NCI-H82 treated with DMSO at 0.1 percent for 48 hours (cell line): ENCODE data around the gene TLE3.
"Not testable (repeated sequence)": the region's sequence is repeated elsewhere in the genome, so short reads cannot be mapped to it uniquely, and the experiment has no call there.

Source experiments
- DNase-seq: peaks from one replicate; lab custom pipeline; 2025; ENCODE audit not compliant: unreplicated experiment; lab: John Stamatoyannopoulos, UW

The TLE3 gene

DNA sequence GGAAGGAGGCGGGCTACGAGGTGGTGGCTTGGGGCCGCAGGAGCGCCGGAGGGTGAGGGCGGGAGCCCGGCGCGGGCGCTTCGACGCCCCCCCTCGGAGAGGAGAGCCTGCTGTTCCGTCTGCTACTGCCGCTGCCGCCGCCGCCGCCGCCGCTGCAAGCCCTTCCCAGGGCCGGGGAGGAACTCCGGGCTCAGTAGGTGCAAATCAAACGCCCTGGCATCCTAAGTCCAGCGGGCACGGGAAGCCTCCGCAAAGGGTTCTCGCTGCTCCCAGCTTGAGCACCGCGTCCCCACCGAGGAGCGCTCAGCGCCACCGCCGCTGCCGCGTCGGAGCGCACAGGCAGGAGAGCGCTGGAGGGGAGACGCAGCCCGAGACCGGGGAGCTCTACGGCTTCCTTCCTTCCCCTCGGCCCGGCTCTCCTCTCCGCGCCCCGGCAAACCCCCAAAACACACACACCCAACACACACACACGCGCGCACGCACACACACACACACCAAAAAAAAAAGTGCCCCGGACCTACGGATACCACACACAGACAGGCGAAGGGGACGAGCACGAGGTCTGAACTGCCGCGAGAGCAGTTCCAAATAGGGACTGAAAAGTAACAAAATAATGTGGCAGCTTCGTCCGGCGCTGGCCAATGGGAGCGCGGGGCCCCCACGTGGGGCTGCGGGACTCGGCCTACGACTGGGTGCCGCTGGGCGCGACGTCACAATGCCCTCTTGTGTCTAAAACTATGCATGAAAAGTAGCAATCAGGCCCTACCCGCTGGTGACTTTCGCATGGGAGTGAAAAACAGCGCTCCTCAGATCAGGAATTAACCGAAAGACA is at the start of gene TLE3:
TSS of gene TLE3 (minus strand) at position 597 of the 832 bp plus-strand sequence. CDS start 1,119 bp downstream, outside the sequence.
- peak; percentile 95 for DNase-seq

DNA sequence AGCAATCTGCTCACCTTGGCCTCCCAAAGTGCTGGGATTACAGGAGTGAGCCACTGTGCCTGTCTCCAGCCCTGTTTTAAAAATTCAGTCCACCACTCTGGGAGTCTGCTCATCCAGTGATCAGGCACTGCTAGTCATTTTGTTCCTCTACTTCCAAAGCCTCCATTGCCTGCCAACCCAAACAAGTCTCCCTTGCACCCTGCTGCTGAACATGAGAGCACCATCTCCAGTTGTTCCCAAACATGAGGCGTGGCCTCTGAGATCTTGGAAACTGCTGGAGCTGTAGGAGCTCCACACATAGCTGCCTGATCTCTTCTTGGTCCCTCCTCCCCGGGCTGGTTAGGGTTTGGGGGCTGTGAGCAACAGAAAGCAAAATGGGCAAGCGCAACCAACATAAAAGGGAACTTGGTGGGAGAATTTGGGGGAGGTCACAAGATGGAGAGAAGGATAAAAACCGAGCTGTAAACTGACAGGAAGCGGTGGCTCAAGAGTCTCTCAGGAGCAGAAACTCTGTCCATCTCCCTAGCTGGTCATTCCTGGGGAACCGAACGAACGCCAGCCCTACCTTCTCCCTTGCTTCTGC is 49.6 kb upstream of the TLE3 start:
- DNase-seq = no peak

- DNase-seq = no peak
Measured at GRCh38 chr15:70146771-70147170, 49.1 kb upstream of the TLE3 start.

DNA sequence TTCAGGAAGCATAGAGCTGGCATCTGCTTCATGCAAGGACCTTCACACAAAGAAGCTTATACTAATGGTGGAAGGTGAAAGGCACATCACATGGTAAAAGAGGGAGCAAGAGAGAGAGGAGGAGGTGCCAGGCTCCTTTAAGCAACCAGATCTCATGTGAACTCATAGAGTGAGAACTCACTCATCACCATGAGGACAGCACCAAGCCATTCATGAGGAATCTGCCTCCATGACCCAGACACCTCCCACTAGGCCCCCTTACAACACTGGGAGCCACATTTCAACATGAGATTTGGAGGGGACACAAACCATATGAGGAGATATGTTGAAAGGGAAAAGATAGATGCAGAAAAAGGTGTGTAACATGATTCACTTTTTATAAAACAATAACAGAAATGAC is 48.4 kb upstream of the TLE3 start:
- no peak for DNase-seq

DNA sequence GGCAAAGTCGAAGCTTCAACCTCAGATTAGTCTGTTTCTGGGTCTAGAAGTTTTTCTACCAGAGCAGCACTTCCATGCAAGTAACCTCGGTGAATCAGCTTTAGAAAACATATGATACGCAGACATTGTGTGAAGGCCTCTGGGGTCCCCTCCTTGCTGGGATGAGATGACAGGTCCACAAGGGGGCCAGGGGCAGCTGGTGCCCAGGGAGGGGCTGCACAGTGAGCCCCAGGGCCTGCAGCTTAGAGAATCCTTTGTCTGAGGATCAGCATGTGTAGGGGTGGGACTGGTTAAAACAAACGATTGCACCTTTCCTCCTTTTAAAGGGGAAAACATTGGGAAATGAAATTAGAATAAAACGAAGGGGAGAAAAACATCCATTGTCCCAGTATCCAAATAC is 47.5 kb upstream of the TLE3 start:
- no peak for DNase-seq

DNA sequence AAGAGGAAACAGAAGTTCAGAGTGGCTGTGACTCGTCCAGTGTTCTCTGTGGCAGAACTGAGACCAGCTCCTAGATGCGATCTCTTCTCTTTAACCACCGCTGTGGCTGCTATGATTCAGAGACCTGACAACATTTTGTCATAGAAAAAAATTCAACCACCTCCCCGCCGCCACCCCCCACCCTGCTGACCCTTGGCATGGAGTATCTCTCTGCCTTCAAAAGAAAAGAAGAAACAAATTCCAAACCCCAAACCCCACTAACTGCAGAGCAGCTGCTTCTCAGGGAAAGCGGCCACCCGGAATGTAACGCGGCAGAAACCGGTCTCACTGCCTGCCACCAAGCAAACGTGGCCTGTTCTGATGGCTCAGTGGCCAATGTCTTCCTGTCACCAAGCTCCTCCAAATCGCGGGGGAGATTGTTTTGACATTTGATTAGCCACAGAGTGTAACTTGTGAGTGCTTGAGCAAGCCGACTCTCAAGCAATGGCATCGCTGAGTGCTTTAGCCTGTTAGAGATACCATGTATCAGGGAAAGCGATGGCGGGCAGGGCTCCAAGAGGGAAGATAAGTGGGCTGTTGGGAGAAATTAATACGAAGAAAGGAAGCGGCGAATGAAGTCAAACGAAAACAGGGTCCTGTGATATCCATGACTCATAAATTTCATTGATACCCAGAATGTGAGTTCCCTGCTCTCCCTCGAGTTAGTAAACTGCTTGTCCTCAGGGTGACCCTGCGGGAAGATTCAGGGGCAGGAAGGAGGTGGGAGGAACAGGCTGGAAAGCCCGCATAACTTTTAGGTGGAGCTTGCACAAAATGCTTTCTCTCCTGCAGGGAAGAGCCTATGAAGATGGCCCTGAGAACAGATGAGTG is 44.8 kb upstream of the TLE3 start:
- no peak for DNase-seq

- no peak for DNase-seq
Measured at GRCh38 chr15:70142072-70142321, 44.3 kb upstream of the TLE3 start.

GRCh38 chr15:70141376-70142071 is 43.8 kb upstream of the TLE3 start:
- DNase-seq = no peak

- no peak for DNase-seq
Measured at GRCh38 chr15:70140543-70141375, 43.0 kb upstream of the TLE3 start.

DNA sequence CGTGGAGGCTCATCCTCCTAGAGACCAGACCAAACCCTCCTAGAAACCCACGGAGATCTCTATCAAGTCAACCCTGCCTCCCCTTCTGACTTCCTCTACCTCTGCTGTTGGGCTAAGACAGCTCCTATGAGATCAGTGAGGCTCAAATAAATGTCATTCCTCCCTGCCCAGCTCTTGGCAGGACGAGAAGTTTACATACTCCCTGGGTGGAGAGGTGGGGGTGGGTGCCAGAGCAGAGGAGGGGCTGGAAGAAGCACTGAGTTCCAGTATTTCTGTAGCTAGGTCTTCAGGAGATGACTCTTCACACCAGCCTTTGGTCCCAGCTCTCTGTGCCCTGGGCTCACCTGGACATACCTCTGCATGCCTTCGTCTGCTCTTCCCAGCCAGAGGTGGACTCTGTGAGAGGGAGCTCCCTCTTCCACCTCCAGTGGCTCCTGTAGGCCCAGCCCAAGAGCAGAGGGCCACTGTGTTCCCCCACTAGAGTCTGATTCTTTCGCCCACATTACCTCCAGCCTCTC is 42.4 kb upstream of the TLE3 start:
- DNase-seq = no peak

GRCh38 chr15:70137967-70138366 is 40.2 kb upstream of the TLE3 start:
- DNase-seq = no peak

DNA sequence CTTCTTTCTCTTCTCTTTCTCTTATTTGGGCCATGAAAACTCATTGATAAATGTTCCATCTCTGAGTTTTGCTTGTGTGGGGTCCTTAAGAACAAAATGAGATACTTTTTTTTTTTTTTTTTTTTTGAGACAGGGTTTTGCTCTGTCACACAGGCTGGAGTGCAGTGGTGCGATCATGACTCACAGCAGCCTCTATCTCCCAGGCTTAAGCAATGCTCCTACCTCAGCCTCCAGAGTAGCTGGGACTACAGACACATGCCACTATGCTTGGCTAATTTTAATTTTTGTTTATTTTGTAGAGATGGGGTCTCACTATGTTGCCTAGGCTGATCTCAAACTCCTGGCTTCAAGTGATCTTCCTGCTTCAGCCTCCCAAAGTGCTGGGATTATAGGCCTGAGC is 39.3 kb upstream of the TLE3 start:
- not testable (repeated sequence) for DNase-seq

DNA sequence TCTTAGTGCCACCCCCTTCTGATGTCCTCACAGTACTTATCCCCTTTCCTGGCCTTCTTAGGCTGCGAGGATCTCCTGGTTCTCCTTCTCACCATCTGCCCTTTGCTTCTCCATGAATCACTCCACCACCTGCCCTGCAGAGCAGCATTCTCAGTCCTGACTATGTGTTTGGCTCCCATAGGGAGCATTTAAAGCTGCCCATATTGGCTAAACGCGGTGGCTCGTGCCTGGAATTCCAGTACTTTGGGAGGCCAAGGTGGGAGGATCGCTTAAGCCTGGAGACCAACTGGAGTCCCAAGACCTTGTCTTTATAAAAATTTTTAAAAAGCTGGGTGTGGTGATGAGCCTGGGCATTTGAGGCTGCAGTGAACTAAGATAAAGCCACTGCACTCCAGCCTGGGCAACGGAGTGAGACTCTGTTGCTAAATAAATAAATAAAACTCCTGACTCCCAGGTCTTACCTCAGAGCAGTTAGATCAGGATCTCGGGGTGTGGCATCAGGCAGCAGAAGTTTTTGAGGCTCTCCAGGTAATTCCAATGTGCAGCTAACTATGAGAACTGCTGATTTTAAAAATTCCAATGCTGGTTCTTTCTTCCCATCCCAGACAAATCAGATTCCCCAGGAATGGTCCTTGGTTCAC is 36.2 kb upstream of the TLE3 start:
- no peak for DNase-seq

DNA sequence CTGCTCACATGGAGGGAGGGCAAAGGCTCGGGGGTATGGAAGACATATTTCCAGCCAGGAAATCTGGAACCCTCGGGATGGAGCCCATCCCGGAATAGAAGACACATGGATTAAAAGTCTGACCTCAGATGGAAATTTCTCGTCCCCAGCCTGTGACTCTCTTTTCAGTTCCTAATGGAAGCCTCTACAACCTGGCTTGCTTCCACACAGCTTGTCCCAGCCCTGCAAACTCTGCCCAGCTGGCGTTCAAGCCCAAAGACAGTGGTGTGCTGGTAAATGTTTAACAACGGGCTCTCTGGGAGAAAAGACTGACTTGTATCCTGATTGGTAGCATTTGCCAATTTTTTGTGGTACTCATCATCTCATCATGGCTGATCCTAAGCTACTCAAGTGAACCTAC is 35.6 kb upstream of the TLE3 start:
- no peak for DNase-seq

- DNase-seq = no peak
Measured at GRCh38 chr15:70132571-70132970, 34.9 kb upstream of the TLE3 start.

DNA sequence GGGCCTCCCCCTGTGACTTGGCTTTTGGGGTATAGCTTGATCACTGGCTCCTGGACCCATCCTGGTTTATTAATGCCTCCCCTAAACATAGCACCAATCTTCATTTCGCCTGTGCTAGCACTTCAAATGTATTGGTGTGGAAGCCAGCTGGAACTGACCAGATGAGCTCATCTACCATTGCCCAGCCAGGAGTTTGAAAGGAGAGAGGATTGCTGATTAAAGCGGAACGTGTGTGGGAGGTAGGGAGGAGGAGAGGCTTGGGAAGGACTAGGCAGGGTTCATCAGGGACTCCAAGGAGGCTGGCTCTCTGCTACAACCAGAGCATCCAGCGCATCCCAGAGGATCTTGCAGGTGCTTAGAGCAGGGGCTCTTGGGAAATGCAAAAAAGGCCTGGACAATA is 34.4 kb upstream of the TLE3 start:
- no peak for DNase-seq

DNA sequence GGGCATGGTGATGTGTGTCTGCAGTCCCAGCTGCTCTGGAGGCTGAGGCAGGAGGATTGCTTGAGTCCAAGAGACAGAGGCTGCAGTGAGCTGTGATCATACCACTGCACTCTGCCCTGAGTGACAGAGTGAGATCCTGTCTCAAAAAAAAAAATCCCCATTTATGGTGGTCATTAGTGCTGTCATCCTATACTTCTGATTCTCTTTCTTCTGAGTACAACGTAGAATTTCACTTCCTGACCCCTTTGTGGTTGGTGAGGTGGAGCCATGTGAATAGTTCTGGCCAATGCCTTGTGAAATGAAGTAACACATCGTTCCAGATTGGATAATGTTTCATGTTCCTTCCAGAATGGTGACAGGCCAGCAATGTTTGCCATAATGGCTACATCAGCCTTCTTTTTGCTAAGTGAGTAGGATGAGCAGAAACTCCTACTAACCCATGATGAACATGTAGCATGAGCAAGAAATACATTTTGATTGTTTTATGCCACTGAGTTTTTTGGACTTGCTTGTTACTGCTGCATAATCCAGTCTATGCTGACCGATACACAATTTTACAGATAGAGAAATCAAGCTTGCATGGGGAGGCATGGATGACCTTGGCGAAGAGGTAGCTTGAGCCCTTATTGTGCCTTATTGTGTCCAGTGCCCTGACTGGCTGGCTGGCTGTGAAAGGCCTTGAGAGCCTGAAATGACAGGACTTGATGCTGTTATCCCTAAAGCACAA is 30.9 kb upstream of the TLE3 start:
- DNase-seq = no peak

GRCh38 chr15:70127770-70128413 is 30.2 kb upstream of the TLE3 start:
- no peak for DNase-seq

DNA sequence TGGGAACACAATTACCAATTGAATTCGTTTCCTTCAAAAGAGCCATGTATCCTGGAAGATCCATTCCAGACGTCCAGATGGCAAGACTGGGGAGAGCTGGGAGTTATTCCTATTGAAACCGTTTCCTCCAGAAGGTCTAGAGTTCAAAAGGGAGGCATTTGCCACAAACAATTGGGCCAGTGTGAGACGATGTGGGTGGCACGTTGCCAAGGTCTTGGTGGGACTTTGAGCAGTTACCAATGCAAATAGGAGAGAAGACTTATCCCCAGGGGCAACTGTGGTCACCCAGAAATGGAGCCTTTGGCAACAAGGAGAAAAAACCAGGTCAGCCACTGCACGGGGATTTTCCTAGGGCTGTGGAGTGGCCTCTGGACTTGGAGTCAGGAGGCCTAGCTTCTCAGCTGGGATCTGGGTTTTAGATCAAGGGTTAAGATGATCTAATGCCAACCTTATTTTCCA is 29.6 kb upstream of the TLE3 start:
- DNase-seq = no peak
